Astrocyte (in vitro differentiated cells and primary cell): ENCODE results near the gene GJB6. TPM values are rescaled to one million over a fixed set of nuclear protein-coding genes. Genes with fewer than 3 reads are reported as not detected.

ENCODE experiments used
- DNase-seq: peaks from one replicate; pipeline ENCODE4 v3.0.0-alpha.2; 2010; ENCODE audit warnings: low read depth
- FAIRE-seq: peaks from 2 replicates; lab custom pipeline; 2011; peaks lifted over from hg19 to GRCh38; lab: Jason Lieb, UNC
- H2AFZ ChIP-seq: 2 replicates; pipeline ENCODE4 v1.6.0; 2012; ENCODE audit warnings: low read depth, low read length, inconsistent platforms
- H3K27ac ChIP-seq: 2 replicates; pipeline ENCODE4 v1.5.1; 2011; ENCODE audit warnings: low read depth, low read length, inconsistent platforms
- H3K27me3 ChIP-seq: 2 replicates; pipeline ENCODE4 v1.6.0; 2011; ENCODE audit warnings: low read length, inconsistent platforms; ENCODE audit not compliant: insufficient read depth
- H3K36me3 ChIP-seq: 2 replicates; pipeline ENCODE4 v1.5.1; 2011; ENCODE audit warnings: low read length, inconsistent platforms; ENCODE audit not compliant: insufficient read depth
- H3K4me1 ChIP-seq: 2 replicates; pipeline ENCODE4 v1.5.1; 2011; ENCODE audit warnings: low read length, inconsistent platforms; ENCODE audit not compliant: insufficient read depth
- H3K4me2 ChIP-seq: 2 replicates; pipeline ENCODE4 v1.6.0; 2012; ENCODE audit warnings: low read length, inconsistent platforms
- H3K4me3 ChIP-seq: 2 replicates; pipeline ENCODE4 v1.5.1; 2011; ENCODE audit warnings: low read depth, mild to moderate bottlenecking, low read length, inconsistent platforms; ENCODE audit not compliant: insufficient read depth
- H3K79me2 ChIP-seq: 2 replicates; pipeline ENCODE4 v1.6.0; 2012; ENCODE audit warnings: mild to moderate bottlenecking, low read length, inconsistent platforms; ENCODE audit not compliant: insufficient read depth
- H3K9ac ChIP-seq: 2 replicates; pipeline ENCODE4 v1.6.0; 2012; ENCODE audit warnings: mild to moderate bottlenecking, low read length, inconsistent platforms
- H3K9me3 ChIP-seq: 2 replicates; pipeline ENCODE4 v1.5.1; 2012; ENCODE audit warnings: low read depth, mild to moderate bottlenecking, low read length, inconsistent platforms; ENCODE audit not compliant: insufficient read depth
- H4K20me1 ChIP-seq: 2 replicates; pipeline ENCODE4 v1.6.0; 2012; ENCODE audit warnings: low read length, inconsistent platforms; ENCODE audit not compliant: insufficient read depth
- H3K27ac Mint-ChIP-seq: one replicate; pipeline ENCODE4 v1.8.0; 2021; ENCODE audit warnings: mild to moderate bottlenecking, mixed read lengths; ENCODE audit not compliant: unreplicated experiment
- H3K27me3 Mint-ChIP-seq: one replicate; pipeline ENCODE4 v1.8.0; 2021; ENCODE audit warnings: low read depth, mixed read lengths; ENCODE audit not compliant: unreplicated experiment
- H3K36me3 Mint-ChIP-seq: one replicate; pipeline ENCODE4 v1.8.0; 2021; ENCODE audit warnings: low read depth, mixed read lengths; ENCODE audit not compliant: unreplicated experiment
- H3K4me1 Mint-ChIP-seq: one replicate; pipeline ENCODE4 v1.8.0; 2021; ENCODE audit warnings: low read depth, mixed read lengths; ENCODE audit not compliant: unreplicated experiment
- H3K4me3 Mint-ChIP-seq: one replicate; pipeline ENCODE4 v1.8.0; 2021; ENCODE audit warnings: mild to moderate bottlenecking, moderate library complexity, mixed read lengths; ENCODE audit not compliant: unreplicated experiment
- H3K9me3 Mint-ChIP-seq: one replicate; pipeline ENCODE4 v1.8.0; 2021; ENCODE audit warnings: mild to moderate bottlenecking, mixed read lengths; ENCODE audit not compliant: unreplicated experiment
- EZH2 ChIP-seq: IDR thresholded peaks from 2 replicates; pipeline ENCODE4 v1.6.1; 2012; ENCODE audit warnings: mild to moderate bottlenecking, low read length, inconsistent platforms; ENCODE audit not compliant: insufficient read depth
- total RNA-seq: library from RNA; stranded (reverse); gene quantifications from 2 replicates; pipeline ENCODE4 v1.2.1, GENCODE V29; 2021
- TF ChIP-seq, protein P1 (sequence below): IDR thresholded peaks from 2 replicates; pipeline ENCODE4 v1.5.1; 2011; ENCODE audit warnings: low read depth, mild to moderate bottlenecking, inconsistent platforms, low read length, moderate library complexity; ENCODE audit not compliant: insufficient read depth

Gene GJB6
- total RNA-seq, 1 donor from 2014 or later, result not detected

DNA sequence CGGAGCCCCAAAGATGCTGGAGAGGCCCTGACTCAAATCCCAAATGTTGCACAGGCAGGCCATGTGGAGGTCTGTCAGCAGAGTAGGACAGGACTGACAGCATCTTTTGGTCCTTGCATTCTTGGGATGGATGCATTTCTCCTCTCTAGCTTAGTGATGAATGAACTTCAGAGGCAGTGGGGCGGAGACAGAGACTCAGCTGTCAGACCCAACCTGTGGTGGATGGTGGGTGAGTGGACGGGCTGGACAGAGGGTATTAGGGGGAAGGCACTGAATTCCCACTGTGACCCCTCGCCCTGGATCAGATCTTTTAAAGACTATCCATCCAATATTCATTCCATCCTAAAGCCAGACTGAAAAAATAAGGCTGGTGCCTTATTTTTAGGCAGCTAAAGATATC is 39.3 kb upstream of the GJB6 start:
- no peak overlapping the region for H3K9ac ChIP-seq
- H4K20me1 ChIP-seq, result no peaks in the 10 kb centered on the region
- no peak overlapping the region for H3K4me3 Mint-ChIP-seq
- no peak overlapping the region for H3K27ac Mint-ChIP-seq
- peaks cover 10% of the 10 kb centered on the region for H3K9me3 Mint-ChIP-seq
- DNase-seq (no peak), FAIRE-seq (no peak)
- H3K27me3 ChIP-seq, result peaks cover 4% of the 10 kb centered on the region
- H3K27me3 Mint-ChIP-seq, result peaks cover 7% of the 10 kb centered on the region
- H3K36me3 ChIP-seq, result no peaks in the 10 kb centered on the region
- no peaks in the 10 kb centered on the region for H3K79me2 ChIP-seq
- no peaks in the 10 kb centered on the region for H3K36me3 Mint-ChIP-seq
- H3K4me1 Mint-ChIP-seq, result peaks cover 11% of the 10 kb centered on the region
- no peak overlapping the region for H3K4me2 ChIP-seq
- TF ChIP-seq, protein P1, sequence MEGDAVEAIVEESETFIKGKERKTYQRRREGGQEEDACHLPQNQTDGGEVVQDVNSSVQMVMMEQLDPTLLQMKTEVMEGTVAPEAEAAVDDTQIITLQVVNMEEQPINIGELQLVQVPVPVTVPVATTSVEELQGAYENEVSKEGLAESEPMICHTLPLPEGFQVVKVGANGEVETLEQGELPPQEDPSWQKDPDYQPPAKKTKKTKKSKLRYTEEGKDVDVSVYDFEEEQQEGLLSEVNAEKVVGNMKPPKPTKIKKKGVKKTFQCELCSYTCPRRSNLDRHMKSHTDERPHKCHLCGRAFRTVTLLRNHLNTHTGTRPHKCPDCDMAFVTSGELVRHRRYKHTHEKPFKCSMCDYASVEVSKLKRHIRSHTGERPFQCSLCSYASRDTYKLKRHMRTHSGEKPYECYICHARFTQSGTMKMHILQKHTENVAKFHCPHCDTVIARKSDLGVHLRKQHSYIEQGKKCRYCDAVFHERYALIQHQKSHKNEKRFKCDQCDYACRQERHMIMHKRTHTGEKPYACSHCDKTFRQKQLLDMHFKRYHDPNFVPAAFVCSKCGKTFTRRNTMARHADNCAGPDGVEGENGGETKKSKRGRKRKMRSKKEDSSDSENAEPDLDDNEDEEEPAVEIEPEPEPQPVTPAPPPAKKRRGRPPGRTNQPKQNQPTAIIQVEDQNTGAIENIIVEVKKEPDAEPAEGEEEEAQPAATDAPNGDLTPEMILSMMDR, result no peak
- TF ChIP-seq EZH2, result no peak
- H3K9me3 ChIP-seq, result peaks cover 2% of the 10 kb centered on the region
- H2AFZ ChIP-seq, result no peak overlapping the region
- H3K4me3 ChIP-seq, result no peak overlapping the region
- no peak overlapping the region for H3K27ac ChIP-seq
- no peaks in the 10 kb centered on the region for H3K4me1 ChIP-seq

GRCh38 chr13:20270163-20270865 is 38.2 kb upstream of the GJB6 start:
- Histone ChIP-seq H3K27ac (no peak overlapping the region), H4K20me1 (no peaks in the 10 kb centered on the region), H3K36me3 (no peaks in the 10 kb centered on the region), H3K9me3 (peaks cover 2% of the 10 kb centered on the region), H3K4me2 (peak overlapping the region; percentile 20), H3K79me2 (no peaks in the 10 kb centered on the region), H3K9ac (no peak overlapping the region), H3K27me3 (peaks cover 4% of the 10 kb centered on the region), H3K4me1 (no peaks in the 10 kb centered on the region), H2AFZ (no peak overlapping the region), H3K4me3 (no peak overlapping the region)
- peaks cover 2% of the 10 kb centered on the region for H3K36me3 Mint-ChIP-seq
- no peak overlapping the region for H3K27ac Mint-ChIP-seq
- FAIRE-seq (no peak), DNase-seq (peak; percentile 37)
- peaks cover 10% of the 10 kb centered on the region for H3K27me3 Mint-ChIP-seq
- H3K4me1 Mint-ChIP-seq, result peaks cover 11% of the 10 kb centered on the region
- no peak overlapping the region for H3K4me3 Mint-ChIP-seq
- TF ChIP-seq EZH2, result no peak
- H3K9me3 Mint-ChIP-seq, result peaks cover 10% of the 10 kb centered on the region

DNA sequence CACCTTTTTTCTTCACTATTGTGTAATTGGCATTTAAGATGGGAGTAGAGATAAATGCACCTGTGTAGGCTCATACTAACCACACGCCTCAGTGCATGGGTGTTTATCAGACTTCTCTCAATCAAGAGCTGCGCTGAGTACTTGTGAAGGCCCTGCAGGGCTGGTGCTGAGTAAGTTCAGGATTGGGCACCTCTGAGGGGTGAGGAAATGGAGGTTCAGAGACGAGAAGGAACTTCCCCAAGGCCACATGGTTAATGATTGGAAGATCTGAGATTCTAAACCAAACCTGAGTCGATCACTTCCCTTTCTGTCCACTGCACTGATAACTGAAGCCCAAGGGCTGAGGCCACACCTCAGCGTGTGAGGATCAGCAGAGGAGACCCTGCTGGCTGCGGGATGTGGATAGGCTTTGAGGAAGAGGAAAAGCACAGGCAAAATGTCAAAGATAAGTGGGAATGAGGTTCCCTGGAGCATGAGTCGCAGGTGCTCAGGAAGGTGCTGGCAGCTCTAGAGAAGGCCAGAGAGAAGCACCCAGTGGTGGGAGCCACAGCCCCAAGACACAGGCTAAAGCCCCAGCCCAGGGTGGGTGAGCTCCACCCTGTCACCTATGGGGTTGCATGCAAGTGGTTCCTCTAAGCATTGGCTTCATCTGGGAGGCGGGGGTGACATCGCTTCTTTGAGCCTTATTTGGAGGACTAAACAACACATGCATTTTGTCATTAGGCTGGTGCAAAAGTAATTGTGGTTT is 32.3 kb upstream of the GJB6 start:
- no peak overlapping the region for H3K4me3 ChIP-seq
- Mint-ChIP-seq H3K4me3 (no peak overlapping the region), H3K27me3 (peaks cover 3% of the 10 kb centered on the region), H3K27ac (no peak overlapping the region), H3K9me3 (no peaks in the 10 kb centered on the region), H3K4me1 (peaks cover 6% of the 10 kb centered on the region), H3K36me3 (peaks cover 2% of the 10 kb centered on the region)
- no peaks in the 10 kb centered on the region for H3K36me3 ChIP-seq
- no peak for DNase-seq
- H3K4me1 ChIP-seq, result no peaks in the 10 kb centered on the region
- H3K79me2 ChIP-seq, result no peaks in the 10 kb centered on the region
- H4K20me1 ChIP-seq, result no peaks in the 10 kb centered on the region
- H3K27me3 ChIP-seq, result peaks cover 2% of the 10 kb centered on the region
- no peak for FAIRE-seq
- H3K27ac ChIP-seq, result no peak overlapping the region
- no peaks in the 10 kb centered on the region for H3K9me3 ChIP-seq
- H2AFZ ChIP-seq, result no peak overlapping the region
- H3K4me2 ChIP-seq, result no peak overlapping the region
- H3K9ac ChIP-seq, result no peak overlapping the region
- no peak for TF ChIP-seq EZH2
